ENCODE measurements around the gene TCEAL9.

- TF ChIP-seq POLR2A (IDR thresholded peaks at IDR 0.05) = no peak
- TF ChIP-seq, protein P1, sequence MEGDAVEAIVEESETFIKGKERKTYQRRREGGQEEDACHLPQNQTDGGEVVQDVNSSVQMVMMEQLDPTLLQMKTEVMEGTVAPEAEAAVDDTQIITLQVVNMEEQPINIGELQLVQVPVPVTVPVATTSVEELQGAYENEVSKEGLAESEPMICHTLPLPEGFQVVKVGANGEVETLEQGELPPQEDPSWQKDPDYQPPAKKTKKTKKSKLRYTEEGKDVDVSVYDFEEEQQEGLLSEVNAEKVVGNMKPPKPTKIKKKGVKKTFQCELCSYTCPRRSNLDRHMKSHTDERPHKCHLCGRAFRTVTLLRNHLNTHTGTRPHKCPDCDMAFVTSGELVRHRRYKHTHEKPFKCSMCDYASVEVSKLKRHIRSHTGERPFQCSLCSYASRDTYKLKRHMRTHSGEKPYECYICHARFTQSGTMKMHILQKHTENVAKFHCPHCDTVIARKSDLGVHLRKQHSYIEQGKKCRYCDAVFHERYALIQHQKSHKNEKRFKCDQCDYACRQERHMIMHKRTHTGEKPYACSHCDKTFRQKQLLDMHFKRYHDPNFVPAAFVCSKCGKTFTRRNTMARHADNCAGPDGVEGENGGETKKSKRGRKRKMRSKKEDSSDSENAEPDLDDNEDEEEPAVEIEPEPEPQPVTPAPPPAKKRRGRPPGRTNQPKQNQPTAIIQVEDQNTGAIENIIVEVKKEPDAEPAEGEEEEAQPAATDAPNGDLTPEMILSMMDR (IDR thresholded peaks at IDR 0.05) = no peak
Measured at GRCh38 chrX:103310555-103311398, 45.5 kb upstream of the TCEAL9 start, which contains the start of gene BEX2.

Measured in right lobe of liver (tissue), 4 donors.